PC-9 (cell line): ENCODE measurements around the gene TMEM141. TPM values are rescaled to one million over a fixed set of nuclear protein-coding genes. Genes with fewer than 3 reads are reported as not detected.
A peak's percentile ranks its signal among the peaks of the same experiment; 100 is the strongest.

Experiments used
- BruUV-seq: library from RNA; stranded (reverse); fragments of 400-500 nt; replicated peaks from 2 replicates; lab custom pipeline; 2021; lab: Mats Ljungman, UMichigan
- CTCF ChIA-PET: fragments of 300-600 bp; sonication (Branson Sonifier 250); formaldehyde crosslinking; loops from one replicate; lab custom pipeline; 2022; ENCODE audit warnings: antibody characterized with exemption; lab: Charles Lee
- POLR2A ChIA-PET: fragments of 300-600 bp; sonication (Branson Sonifier 250); formaldehyde crosslinking; loops from one replicate; lab custom pipeline; 2022; ENCODE audit warnings: antibody characterized with exemption; ENCODE audit not compliant: unreplicated experiment; lab: Charles Lee
- DNase-seq, 2 experiments: peaks; one replicate each; pipeline versions ENCODE4 v3.0.0 to v3.0.0-alpha.2; 2015 to 2022; ENCODE audit warnings: mixed read lengths in 1 of 2
- H2AFZ ChIP-seq: fragments of 200-600 bp; sonication (generic); 2 replicates; pipeline ENCODE4 v1.8.1; 2017; ENCODE audit warnings: antibody characterized with exemption
- H3F3A ChIP-seq: fragments of 200-600 bp; sonication (generic); 2 replicates; pipeline ENCODE4 v1.8.1; 2017; ENCODE audit warnings: antibody characterized with exemption, mild to moderate bottlenecking, low read depth; ENCODE audit not compliant: insufficient read depth
- H3K27ac ChIP-seq: fragments of 200-600 bp; sonication (generic); 2 replicates; pipeline ENCODE4 v1.6.1; 2016; ENCODE audit warnings: mixed run types
- H3K27me3 ChIP-seq: fragments of 200-600 bp; sonication (generic); 2 replicates; pipeline ENCODE4 v1.6.1; 2016; ENCODE audit warnings: low read depth, mixed run types; ENCODE audit not compliant: insufficient read depth
- H3K36me3 ChIP-seq: fragments of 200-600 bp; sonication (generic); 2 replicates; pipeline ENCODE4 v1.6.1; 2016; ENCODE audit warnings: low read depth, mixed run types
- H3K4me1 ChIP-seq: fragments of 200-600 bp; sonication (generic); replicated peaks from 2 replicates; pipeline ENCODE4 v1.6.1; 2016; ENCODE audit warnings: mixed run types; ENCODE audit not compliant: insufficient read depth
- H3K4me2 ChIP-seq: fragments of 200-600 bp; sonication (generic); 2 replicates; pipeline ENCODE4 v1.6.1; 2017; ENCODE audit warnings: mixed run types
- H3K4me3 ChIP-seq: fragments of 200-600 bp; sonication (generic); 2 replicates; pipeline ENCODE4 v1.6.1; 2016; ENCODE audit warnings: mixed run types
- H3K79me2 ChIP-seq: fragments of 200-600 bp; sonication (generic); 2 replicates; pipeline ENCODE4 v1.6.1; 2017; ENCODE audit warnings: low read depth, mixed run types
- H3K9me2 ChIP-seq: fragments of 200-600 bp; sonication (generic); 2 replicates; pipeline ENCODE4 v1.8.1; 2017; ENCODE audit warnings: mild to moderate bottlenecking; ENCODE audit not compliant: insufficient read depth
- H3K9me3 ChIP-seq: fragments of 200-600 bp; sonication (generic); 2 replicates; pipeline ENCODE4 v1.8.1; 2016; ENCODE audit warnings: low read depth; ENCODE audit not compliant: insufficient read depth
- H4K20me1 ChIP-seq: fragments of 200-600 bp; sonication (generic); 2 replicates; pipeline ENCODE4 v1.8.1; 2017; ENCODE audit not compliant: insufficient read depth
- EZH2 ChIP-seq: fragments of 200-600 bp; sonication (generic); IDR thresholded peaks from 2 replicates; pipeline ENCODE4 v1.8.0; 2017; ENCODE audit warnings: antibody characterized with exemption, low read depth
- intact Hi-C: fragments of 100-400 bp; cut with micrococcal nuclease; formaldehyde crosslinking; loops from one replicate; pipeline ENCODE4 v1.10.0; 2022; ENCODE audit not compliant: unreplicated experiment
- total RNA-seq: library from RNA; stranded (reverse); gene quantifications from 2 replicates; pipeline ENCODE4 v1.2.3, GENCODE V29; 2021
- TF ChIP-seq, protein P1 (sequence below): fragments of 200-600 bp; sonication (generic); conservative IDR thresholded peaks from 2 replicates; pipeline ENCODE4 v1.6.1; 2017; ENCODE audit warnings: mixed run types, antibody characterized with exemption, mild to moderate bottlenecking, moderate library complexity

TMEM141 gene
- total RNA-seq, 1 experiment from 2014 or later, result 83.6 TPM

DNA sequence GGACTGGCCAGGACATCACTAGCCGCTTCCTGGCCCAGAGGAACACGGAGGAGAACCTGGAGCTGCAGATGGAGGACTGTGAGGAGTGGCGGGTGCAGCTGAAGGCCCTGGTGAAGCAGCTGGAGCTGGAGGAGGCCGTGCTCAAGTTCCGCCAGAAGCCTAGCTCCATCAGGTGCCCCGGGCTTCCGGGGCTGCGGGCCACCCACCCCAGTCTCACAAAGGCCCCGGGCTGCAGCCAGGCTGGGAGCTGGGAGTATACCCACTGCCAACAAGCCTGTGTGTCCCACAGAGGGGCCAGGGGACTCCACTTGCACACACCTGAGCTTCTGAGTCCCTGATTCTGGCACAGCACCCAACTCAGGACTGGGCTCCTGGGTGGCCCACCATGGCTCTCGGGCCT lies 14.9 kb downstream of the TMEM141 start:
- Histone ChIP-seq H3K4me2 (peak overlapping the region; percentile 97), H3F3A (peaks cover 12% of the 10 kb centered on the region), H3K79me2 (peaks cover 29% of the 10 kb centered on the region), H3K27me3 (no peaks in the 10 kb centered on the region), H3K27ac (no peak overlapping the region), H3K4me1 (peaks cover 25% of the 10 kb centered on the region), H4K20me1 (peaks cover 10% of the 10 kb centered on the region; the same call in 1 of the 2 replicates), H3K36me3 (peaks cover 5% of the 10 kb centered on the region; the same call in 1 of the 2 replicates), H3K9me3 (no peaks in the 10 kb centered on the region), H3K9me2 (no peaks in the 10 kb centered on the region), H3K4me3 (no peak overlapping the region), H2AFZ (no peak overlapping the region)
- DNase-seq, result no peak
- ChIA-PET CTCF (no interaction called here), POLR2A (interaction anchor here (0.6 kb wide), 1 partner anchor 131 kb away, joined by 4 read pairs; no protein-coding TSS in a partner anchor)
- no peak for TF ChIP-seq EZH2
- TF ChIP-seq, protein P1, sequence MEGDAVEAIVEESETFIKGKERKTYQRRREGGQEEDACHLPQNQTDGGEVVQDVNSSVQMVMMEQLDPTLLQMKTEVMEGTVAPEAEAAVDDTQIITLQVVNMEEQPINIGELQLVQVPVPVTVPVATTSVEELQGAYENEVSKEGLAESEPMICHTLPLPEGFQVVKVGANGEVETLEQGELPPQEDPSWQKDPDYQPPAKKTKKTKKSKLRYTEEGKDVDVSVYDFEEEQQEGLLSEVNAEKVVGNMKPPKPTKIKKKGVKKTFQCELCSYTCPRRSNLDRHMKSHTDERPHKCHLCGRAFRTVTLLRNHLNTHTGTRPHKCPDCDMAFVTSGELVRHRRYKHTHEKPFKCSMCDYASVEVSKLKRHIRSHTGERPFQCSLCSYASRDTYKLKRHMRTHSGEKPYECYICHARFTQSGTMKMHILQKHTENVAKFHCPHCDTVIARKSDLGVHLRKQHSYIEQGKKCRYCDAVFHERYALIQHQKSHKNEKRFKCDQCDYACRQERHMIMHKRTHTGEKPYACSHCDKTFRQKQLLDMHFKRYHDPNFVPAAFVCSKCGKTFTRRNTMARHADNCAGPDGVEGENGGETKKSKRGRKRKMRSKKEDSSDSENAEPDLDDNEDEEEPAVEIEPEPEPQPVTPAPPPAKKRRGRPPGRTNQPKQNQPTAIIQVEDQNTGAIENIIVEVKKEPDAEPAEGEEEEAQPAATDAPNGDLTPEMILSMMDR, result no peak
- no TSS peak for BruUV-seq
- intact Hi-C loops, result no loop called here

DNA sequence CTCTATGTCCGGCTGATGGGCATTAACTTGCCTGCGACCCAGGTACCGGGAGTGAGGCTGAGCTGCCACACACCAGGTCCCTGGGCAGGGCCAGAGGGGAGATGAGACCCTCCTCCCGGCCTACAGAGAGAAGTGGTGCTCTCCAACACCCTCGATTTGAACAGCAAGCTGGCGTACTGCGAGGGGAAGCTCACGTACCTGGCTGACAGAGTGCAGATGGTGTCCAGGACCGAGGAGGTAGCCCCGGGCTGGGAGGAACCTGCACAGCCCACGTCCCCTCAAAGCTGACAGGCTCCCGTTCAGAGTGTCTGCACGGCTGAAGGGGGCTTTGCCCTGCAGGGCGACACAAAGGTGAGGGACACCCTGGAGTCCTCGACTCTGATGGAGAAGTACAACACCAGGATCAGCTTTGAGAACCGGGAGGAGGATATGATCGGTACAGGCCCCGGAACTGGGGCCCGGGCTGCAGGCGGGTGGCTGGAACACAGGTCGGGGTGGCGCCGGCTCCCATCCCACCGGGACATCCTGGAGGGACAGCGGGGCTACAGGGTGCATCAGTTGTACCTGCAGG lies 15.6 kb downstream of the TMEM141 start:
- Histone ChIP-seq H3K4me1 (peaks cover 20% of the 10 kb centered on the region), H3K79me2 (peaks cover 32% of the 10 kb centered on the region), H3K9me3 (no peaks in the 10 kb centered on the region), H3K27ac (no peak overlapping the region), H3F3A (peaks cover 7% of the 10 kb centered on the region), H3K4me2 (peak overlapping the region; percentile 97), H4K20me1 (peaks cover 10% of the 10 kb centered on the region; the same call in 1 of the 2 replicates), H3K9me2 (no peaks in the 10 kb centered on the region), H3K36me3 (peaks cover 5% of the 10 kb centered on the region; the same call in 1 of the 2 replicates), H2AFZ (peak overlapping the region; percentile 99; the same call in 1 of the 2 replicates), H3K27me3 (no peaks in the 10 kb centered on the region), H3K4me3 (peak overlapping the region; percentile 96)
- BruUV-seq, result no TSS peak
- DNase-seq, result no peak
- POLR2A ChIA-PET, result interaction anchor here (0.6 to 0.7 kb wide), 3 partner anchors 130 to 280 kb away, joined by 4 to 5 read pairs (median 4); no protein-coding TSS in a partner anchor
- no peak for TF ChIP-seq EZH2
- TF ChIP-seq, protein P1, result no peak
- CTCF ChIA-PET, result no interaction called here
- intact Hi-C loops, result no loop called here

DNA sequence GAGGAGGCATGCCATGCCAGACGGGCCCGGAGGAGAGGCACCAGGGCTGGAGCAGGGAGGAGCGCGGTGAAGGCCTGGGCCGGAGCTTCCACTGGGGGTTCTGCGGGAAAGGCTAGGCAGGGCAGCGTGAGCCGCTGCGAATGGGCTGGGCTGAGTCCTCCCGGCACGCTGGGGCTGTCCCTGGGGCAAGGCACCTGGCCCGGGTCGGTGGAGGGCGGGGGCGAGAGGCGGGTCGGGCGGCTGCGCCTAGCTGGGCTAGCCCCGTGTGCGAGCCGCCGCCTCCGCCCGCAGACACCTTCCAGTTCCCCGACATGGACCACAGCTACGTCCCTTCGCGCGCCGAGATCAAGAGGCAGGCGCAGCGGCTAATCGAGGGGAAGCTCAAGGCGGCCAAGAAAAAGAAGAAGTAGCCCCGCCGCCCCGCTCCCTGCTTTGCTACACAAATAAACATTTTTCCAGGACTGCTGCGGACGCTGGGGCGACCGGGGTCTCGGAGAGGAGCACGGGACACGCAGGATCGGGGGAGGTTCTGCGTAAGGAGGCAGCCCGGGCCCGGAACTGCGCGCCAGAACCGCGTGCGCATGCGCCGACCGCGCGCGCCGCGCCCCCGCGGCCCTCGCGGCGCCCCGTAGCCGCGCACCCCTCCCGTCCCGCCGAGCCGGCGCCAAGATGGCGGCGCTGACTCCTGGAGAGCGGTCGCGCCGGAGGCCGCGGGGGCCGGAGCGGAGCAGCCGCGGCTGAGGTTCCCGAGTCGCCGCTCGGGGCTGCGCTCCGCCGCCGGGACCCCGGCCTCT lies 16.3 kb downstream of the TMEM141 start, which contains the start of gene RABL6:
Gene RABL6, plus strand, starts transcription at position 668 of the 794 bp plus-strand sequence. CDS start 249 bp downstream, outside the sequence.
- intact Hi-C loops, result no loop called here
- DNase-seq, result peak in 1 of 2 experiments; percentile 84
- no peaks in the 10 kb centered on the region for H3F3A ChIP-seq
- peaks cover 19% of the 10 kb centered on the region for H3K4me1 ChIP-seq
- ChIA-PET CTCF (interaction anchor here (0.6 kb wide), 1 partner anchor 35 kb away, joined by 9 read pairs; no protein-coding TSS in a partner anchor), POLR2A (interaction anchor here (0.5 to 0.7 kb wide), 4 partner anchors 15 to 279 kb away, joined by 3 to 5 read pairs (median 4); no protein-coding TSS in a partner anchor)
- peak within 1 kb of the TSS; percentile 99 for H2AFZ ChIP-seq
- H3K27ac ChIP-seq, result 0 out of 2 replicates have a peak within 1 kb of the TSS, but pooled peaks have one; percentile 19
- TSS peak; percentile 57 for BruUV-seq
- TF ChIP-seq EZH2, result no peak
- TF ChIP-seq, protein P1, result no peak
- H3K27me3 ChIP-seq, result no peaks in the 10 kb centered on the region
- H3K9me3 ChIP-seq, result no peaks in the 10 kb centered on the region
- H3K4me3 ChIP-seq, result peak within 1 kb of the TSS; percentile 96
- H3K36me3 ChIP-seq, result peaks cover 5% of the 10 kb centered on the region; the same call in 1 of the 2 replicates
- H4K20me1 ChIP-seq, result peaks cover 10% of the 10 kb centered on the region; the same call in 1 of the 2 replicates
- no peaks in the 10 kb centered on the region for H3K9me2 ChIP-seq
- H3K4me2 ChIP-seq, result peak within 1 kb of the TSS; percentile 97
- H3K79me2 ChIP-seq, result peaks cover 32% of the 10 kb centered on the region
